HG02973 (cell line): ENCODE results near the gene RANBP9.

Experiments
- ATAC-seq: cut with Tn5 transposase; IDR thresholded peaks from one replicate; pipeline ENCODE4 v1.9.1; 2021; ENCODE audit warnings: moderate library complexity; ENCODE audit not compliant: unreplicated experiment

Gene RANBP9

GRCh38 chr6:13711324-13711732, 307 bp downstream of the RANBP9 start:
- peak; percentile 43 for ATAC-seq

GRCh38 chr6:13710552-13711323, 897 bp downstream of the RANBP9 start:
- ATAC-seq = peak; percentile 13

DNA sequence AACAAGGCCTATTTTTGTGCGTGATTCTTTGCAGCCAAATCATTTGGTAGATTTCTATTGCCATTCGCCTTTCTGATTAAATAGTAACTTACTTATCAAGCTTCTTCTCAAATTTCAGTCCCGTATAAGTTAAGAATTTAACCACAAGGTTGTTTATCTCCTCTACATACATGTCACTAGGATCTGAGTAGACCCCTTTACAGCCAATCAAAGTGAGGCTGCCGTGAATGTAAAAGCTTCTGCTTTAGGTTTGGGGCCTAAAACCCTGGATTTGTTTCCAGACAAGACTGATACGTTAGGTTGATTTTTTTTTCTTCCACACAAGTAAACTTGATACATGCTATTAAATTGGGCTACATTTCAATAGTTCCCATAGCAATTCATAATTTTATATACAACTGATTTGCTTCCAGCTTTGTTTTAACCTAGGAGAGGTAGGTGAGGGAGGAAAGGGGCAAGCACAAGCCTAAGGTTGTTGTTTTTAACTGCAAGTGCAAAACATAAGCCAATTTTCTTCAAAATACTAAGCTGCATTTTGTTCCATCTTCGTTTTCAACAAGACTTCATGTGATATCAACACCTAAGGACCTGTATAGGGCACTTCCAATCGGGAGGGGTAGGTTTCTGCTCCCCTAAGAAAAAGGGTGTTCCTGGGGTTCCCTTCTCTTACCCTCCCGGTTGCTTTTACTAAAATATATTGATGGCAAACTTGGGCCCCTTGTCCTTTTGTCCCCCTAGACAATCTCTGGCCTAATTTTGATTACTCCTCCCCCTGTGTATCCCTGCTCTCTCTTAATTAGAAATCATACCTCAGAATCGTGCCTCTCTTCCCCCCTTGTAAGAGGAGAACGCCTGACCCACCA, 1.7 kb downstream of the RANBP9 start:
- no peak for ATAC-seq

DNA sequence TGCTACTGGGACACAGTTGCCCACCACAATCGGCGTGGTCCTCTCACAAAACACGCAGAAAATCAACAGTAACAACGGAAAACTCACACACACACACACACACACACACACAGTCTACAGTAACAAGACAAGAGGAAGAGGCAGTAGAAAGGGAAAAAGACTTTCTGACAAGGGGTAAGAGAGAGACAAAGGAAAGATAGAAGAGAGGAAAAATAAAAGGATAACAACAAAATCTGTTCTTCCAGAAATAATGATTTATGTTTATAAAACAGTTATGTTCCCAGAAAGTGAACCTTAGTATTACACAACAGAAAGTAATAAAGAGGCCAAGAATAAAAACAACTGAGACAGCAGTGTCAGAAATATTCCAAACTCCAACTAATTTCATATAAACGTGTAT, 2.9 kb downstream of the RANBP9 start:
- no peak for ATAC-seq

DNA sequence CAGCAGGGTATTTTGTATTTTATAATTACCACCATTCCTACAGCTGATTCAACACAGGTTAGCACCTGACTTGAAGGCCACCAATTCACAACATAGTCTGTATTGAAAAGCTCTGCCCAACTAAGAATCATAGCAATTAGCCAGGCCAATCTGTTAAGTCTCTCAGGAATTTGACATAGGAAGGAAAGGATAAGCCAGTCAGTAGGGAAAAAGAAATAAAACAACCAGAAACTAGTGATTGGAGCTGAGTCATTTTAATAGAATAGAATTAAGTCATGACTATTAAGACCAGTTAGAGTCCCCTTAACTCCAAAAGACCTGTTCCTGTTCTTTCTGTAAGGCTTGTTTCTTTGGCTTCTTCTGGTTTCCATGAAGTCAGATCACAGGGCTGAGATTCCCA, 8.1 kb downstream of the RANBP9 start:
- no peak for ATAC-seq

GRCh38 chr6:13702809-13703302, 8.8 kb downstream of the RANBP9 start:
- ATAC-seq = no peak

DNA sequence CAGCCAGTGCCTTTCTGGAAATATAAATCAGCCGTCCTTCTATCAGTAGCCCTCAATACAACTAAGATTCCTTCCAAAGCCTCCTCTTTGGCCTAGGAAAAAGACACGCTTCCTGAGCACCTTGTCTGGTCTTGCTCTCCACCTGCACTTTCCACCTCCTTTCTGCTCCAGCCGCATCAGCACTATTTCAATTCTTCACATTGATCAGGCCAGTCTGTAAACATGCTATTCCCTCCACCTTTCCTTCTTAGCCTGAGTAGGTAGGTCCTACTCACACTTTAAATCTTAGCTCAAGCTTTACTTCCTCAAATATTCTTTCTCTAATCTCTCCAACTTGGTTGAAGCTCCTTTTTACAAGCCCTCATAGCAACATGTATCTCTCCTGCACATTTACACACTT, 11.4 kb downstream of the RANBP9 start:
- ATAC-seq = no peak

DNA sequence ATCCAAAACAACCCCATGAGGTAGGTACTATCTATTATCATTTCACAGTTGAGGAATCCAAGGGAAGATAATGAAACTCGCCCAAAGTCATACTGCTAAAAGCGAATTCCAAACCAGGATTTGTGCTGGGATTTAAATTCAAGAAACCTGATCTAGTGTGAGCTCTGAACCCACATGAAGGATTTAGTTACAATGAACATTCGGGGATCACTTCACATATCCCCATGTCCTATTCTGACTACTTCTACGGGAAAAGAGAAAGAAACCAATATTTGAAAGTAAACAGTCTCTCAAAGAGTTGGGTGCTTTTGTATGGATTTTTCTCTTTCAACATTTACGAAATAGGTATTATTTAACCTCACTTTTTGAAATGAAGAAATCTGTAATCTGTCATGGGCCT, 12.9 kb downstream of the RANBP9 start:
- no peak for ATAC-seq

- ATAC-seq = no peak
Measured at GRCh38 chr6:13697857-13698256, 13.8 kb downstream of the RANBP9 start.

GRCh38 chr6:13696226-13696625, 15.4 kb downstream of the RANBP9 start:
- ATAC-seq = no peak

GRCh38 chr6:13695252-13695651, 16.4 kb downstream of the RANBP9 start:
- ATAC-seq = no peak

GRCh38 chr6:13694562-13694961, 17.1 kb downstream of the RANBP9 start:
- ATAC-seq = no peak

GRCh38 chr6:13689511-13690256, 22.0 kb downstream of the RANBP9 start:
- no peak for ATAC-seq

- ATAC-seq = no peak
Measured at GRCh38 chr6:13688692-13689196, 22.9 kb downstream of the RANBP9 start.

DNA sequence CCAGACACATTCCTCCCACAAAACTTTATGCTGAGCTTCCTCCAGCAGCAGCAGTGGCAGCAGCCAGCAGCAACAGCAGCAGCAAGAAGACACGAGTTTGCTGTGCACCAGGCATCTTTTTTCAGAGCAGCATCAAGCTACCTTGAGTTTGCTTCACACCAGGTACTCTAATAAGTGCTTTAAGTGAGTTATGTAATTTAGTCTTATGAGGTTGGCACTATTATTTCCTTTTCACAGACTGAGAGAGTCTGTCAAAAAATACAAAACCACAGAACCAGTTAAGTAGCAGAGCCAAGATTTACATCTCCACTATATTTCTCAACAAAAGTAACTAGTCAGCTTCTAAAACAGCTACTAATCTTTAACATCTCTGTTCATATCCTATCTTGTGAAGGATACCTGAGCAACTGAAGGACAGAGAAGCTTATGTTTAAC, 23.7 kb downstream of the RANBP9 start:
- no peak for ATAC-seq

- no peak for ATAC-seq
Measured at GRCh38 chr6:13684855-13685254, 26.8 kb downstream of the RANBP9 start.

GRCh38 chr6:13683038-13683437, 28.6 kb downstream of the RANBP9 start:
- ATAC-seq = no peak

- ATAC-seq = no peak
Measured at GRCh38 chr6:13682346-13682745, 29.3 kb downstream of the RANBP9 start.

DNA sequence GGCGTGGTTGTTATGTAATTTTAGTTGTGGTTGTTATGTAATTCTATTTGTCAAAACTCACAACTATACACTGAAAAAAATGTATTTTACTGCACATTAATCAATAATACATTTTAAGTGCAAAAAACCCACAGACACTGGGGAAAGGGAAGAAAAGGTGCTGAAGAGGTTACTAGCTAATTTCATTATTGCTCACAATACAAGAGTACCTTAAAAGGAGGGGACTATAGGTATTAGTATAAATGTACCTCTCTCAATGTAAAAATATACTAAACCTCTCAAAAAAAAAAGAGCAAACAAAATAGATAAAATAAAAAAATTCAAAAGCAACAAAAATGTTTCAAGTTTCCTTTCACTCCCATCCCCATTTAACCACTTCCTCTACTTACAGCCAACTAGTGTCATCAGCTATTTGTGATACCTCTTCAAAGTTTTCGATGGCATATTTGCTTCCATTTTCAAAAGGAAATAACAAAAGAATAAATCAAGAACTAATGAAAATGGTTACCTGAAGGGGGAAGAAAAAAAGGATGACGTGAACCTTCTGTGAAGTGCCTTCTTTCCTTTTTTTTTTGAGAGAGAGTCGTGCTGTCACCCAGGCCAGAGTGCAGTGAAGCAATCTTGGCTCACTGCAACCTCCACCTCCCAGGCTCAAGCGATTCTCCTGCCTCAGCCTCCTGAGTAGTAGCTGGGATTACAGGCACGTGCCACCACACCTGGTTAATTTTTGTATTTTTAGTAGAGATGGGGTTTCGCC, 30.2 kb downstream of the RANBP9 start:
- ATAC-seq = no peak

GRCh38 chr6:13680448-13680968, 31.1 kb downstream of the RANBP9 start:
- ATAC-seq = no peak
